HUES64 (cell line): Measurements from ENCODE around the gene OR51T1.

Experiments
- H3K27ac ChIP-seq: 2 replicates; pipeline ENCODE4 v1.7.0; 2013; ENCODE audit warnings: low read depth, low read length, inconsistent platforms
- H3K27me3 ChIP-seq: 2 replicates; pipeline ENCODE4 v1.6.1; 2013; ENCODE audit warnings: mild to moderate bottlenecking, low read length; ENCODE audit not compliant: insufficient read depth
- H3K36me3 ChIP-seq: 2 replicates; pipeline ENCODE4 v1.6.1; 2013; ENCODE audit warnings: mild to moderate bottlenecking, low read length; ENCODE audit not compliant: insufficient read depth
- H3K4me1 ChIP-seq: 2 replicates; pipeline ENCODE4 v1.6.1; 2013; ENCODE audit warnings: mild to moderate bottlenecking, low read length, moderate library complexity; ENCODE audit not compliant: insufficient read depth
- H3K4me3 ChIP-seq: 2 replicates; pipeline ENCODE4 v1.5.1; 2013; ENCODE audit warnings: mild to moderate bottlenecking, low read length, moderate library complexity
- H3K9ac ChIP-seq: 2 replicates; pipeline ENCODE4 v1.6.1; 2013; ENCODE audit warnings: mild to moderate bottlenecking, low read depth, low read length
- H3K9me3 ChIP-seq: 2 replicates; pipeline ENCODE4 v1.6.1; 2013; ENCODE audit warnings: low read depth, low read length; ENCODE audit not compliant: insufficient read depth
- WGBS: fragments of 150-250, 120-280 bp; methylation state at CpG from one replicate; pipeline ENCODE4 v1.1.7; 2013; ENCODE audit warnings: missing lambda C conversion rate; 5-methylcytosine and 5-hydroxymethylcytosine counted together

Gene OR51T1

DNA sequence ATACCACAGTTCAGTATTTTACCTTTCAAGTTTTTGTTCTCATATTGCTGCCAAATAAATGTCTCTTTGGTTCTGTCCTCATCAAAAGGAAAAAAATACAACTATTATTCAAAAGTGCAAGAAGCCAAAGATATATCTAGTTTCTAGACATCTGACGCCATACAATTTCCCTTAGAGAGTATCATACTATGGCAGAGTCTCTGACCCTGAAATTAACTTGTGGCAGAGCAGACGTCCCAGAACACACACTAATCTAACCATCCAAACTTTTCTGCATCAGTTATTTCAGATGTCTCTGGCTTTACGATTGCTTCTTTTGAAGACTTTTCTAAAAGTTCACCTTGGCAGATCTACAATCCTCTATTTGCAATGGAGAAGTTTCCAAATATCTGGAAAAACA, 2.7 kb downstream of the OR51T1 start:
- Histone ChIP-seq H3K27me3 (no peaks in the 10 kb centered on the region), H3K9me3 (no peaks in the 10 kb centered on the region), H3K4me3 (no peak overlapping the region), H3K9ac (no peak overlapping the region), H3K27ac (no peak overlapping the region), H3K36me3 (no peaks in the 10 kb centered on the region), H3K4me1 (no peaks in the 10 kb centered on the region)
- 90% methylated on average over 3 of the region's 3 CpGs for WGBS

DNA sequence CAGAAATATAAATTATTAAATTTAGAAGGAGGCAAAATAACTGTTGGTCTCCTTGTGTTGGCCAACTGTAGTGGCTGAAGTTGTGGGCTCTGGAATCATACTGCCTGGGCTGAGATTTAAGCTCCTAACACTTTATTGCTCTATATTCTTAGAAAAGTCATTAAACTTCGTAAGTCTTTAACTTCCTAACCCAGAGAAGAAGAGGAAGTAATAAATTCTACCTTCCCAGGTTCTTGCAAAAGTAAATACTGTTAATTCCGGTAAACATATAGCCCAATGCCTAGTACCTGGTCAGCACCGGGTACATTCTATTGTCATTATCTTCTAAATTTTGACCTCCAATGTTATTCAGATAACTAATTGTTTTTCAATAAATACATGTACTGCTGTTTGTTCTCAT, 4.5 kb downstream of the OR51T1 start:
- WGBS = 92% methylated on average over 3 of the region's 3 CpGs
- H3K4me3 ChIP-seq = no peak overlapping the region
- no peaks in the 10 kb centered on the region for H3K4me1 ChIP-seq
- H3K36me3 ChIP-seq = no peaks in the 10 kb centered on the region
- H3K27me3 ChIP-seq = no peaks in the 10 kb centered on the region
- H3K9me3 ChIP-seq = no peaks in the 10 kb centered on the region
- H3K27ac ChIP-seq = no peak overlapping the region
- no peak overlapping the region for H3K9ac ChIP-seq

- Histone ChIP-seq H3K4me1 (no peaks in the 10 kb centered on the region), H3K9me3 (no peaks in the 10 kb centered on the region), H3K27me3 (no peaks in the 10 kb centered on the region), H3K4me3 (no peak overlapping the region), H3K9ac (no peak overlapping the region), H3K27ac (no peak overlapping the region), H3K36me3 (no peaks in the 10 kb centered on the region)
- WGBS = 0% methylated on average over 1 of the region's 1 CpG
Measured at GRCh38 chr11:4887591-4887990, 5.9 kb downstream of the OR51T1 start.

DNA sequence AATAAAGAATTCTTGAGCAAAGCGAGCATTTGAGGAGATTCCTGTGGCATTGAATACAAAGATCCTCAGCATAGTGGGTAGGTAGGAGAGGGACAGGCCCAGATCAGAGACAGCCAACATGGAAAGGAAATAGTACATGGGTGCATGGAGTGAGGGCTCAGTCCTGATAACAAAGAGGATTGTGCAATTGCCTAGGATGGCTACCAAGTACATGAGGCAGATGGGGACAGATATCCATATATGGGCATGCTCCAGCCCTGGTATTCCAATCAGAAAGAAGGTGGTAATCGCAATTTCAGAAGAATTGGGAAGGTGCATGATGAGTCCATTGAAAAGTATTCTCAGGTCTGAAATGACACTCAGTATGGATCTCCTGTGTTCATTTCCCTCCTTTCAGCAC, 8.6 kb downstream of the OR51T1 start:
- Histone ChIP-seq H3K36me3 (no peaks in the 10 kb centered on the region), H3K9me3 (no peaks in the 10 kb centered on the region), H3K27me3 (no peaks in the 10 kb centered on the region), H3K4me1 (no peaks in the 10 kb centered on the region), H3K4me3 (no peak overlapping the region), H3K27ac (no peak overlapping the region), H3K9ac (no peak overlapping the region)
- 94% methylated on average over 2 of the region's 2 CpGs for WGBS

DNA sequence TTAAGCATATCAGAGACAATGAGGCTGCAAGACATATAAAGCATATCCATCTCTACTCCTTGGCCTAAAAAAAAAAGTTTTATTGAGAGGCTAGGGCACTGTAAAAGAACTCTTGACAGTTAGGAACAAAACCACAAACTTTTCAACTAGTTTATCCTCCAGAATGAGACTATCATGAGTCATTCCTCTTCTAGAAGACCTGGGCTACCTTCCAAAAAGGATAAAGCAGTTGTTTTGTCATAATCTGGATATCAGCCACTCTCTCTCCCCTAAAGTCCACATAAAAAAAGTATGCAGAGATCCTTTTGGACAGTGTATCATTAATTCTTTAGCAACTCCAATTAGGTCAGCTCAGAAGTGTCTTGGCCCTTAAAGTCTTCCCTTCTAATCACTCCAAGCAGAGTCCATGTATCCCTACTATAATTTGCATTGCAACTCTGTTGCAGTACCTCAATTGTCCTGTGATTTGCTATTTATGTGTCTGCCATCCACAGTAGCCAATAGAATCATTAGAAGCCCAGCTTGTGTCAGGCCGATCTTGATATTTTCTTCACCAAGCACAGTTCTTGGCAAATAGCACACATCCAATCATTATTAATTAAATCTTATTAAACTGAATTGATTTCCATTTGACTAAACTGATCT, 10.4 kb downstream of the OR51T1 start:
- Histone ChIP-seq H3K27ac (no peak overlapping the region), H3K36me3 (no peaks in the 10 kb centered on the region), H3K9me3 (no peaks in the 10 kb centered on the region), H3K4me1 (no peaks in the 10 kb centered on the region), H3K4me3 (no peak overlapping the region), H3K9ac (no peak overlapping the region), H3K27me3 (no peaks in the 10 kb centered on the region)
- 100% methylated on average over 1 of the region's 1 CpG for WGBS

GRCh38 chr11:4903484-4903883, 21.8 kb downstream of the OR51T1 start, which contains the start of gene OR51A7:
Gene OR51A7 (plus strand): TSS chr11:4903783. CDS start chr11:4907370, 3,587 bp downstream.
- H3K9ac ChIP-seq = no peak within 1 kb of the TSS
- no peak within 1 kb of the TSS for H3K4me3 ChIP-seq
- H3K27me3 ChIP-seq = no peaks in the 10 kb centered on the region
- H3K9me3 ChIP-seq = no peaks in the 10 kb centered on the region
- no peaks in the 10 kb centered on the region for H3K36me3 ChIP-seq
- H3K27ac ChIP-seq = no peak within 1 kb of the TSS
- peaks cover under 1% of the 10 kb centered on the region for H3K4me1 ChIP-seq

GRCh38 chr11:4916581-4916980, 34.9 kb downstream of the OR51T1 start:
- no peak overlapping the region for H3K27ac ChIP-seq
- no peak overlapping the region for H3K4me3 ChIP-seq
- H3K9ac ChIP-seq = no peak overlapping the region
- H3K36me3 ChIP-seq = no peaks in the 10 kb centered on the region
- no peaks in the 10 kb centered on the region for H3K4me1 ChIP-seq
- no peaks in the 10 kb centered on the region for H3K27me3 ChIP-seq
- H3K9me3 ChIP-seq = no peaks in the 10 kb centered on the region

GRCh38 chr11:4919250-4919649, 37.5 kb downstream of the OR51T1 start, which contains the start of gene OR51G2:
Gene OR51G2 (minus strand): TSS chr11:4919350. CDS start chr11:4915663, 3,687 bp downstream.
- Histone ChIP-seq H3K27ac (no peak within 1 kb of the TSS), H3K9ac (no peak within 1 kb of the TSS), H3K9me3 (no peaks in the 10 kb centered on the region), H3K4me3 (no peak within 1 kb of the TSS), H3K4me1 (no peaks in the 10 kb centered on the region), H3K36me3 (no peaks in the 10 kb centered on the region), H3K27me3 (no peaks in the 10 kb centered on the region)
- 97% methylated on average over 4 of the region's 4 CpGs for WGBS

DNA sequence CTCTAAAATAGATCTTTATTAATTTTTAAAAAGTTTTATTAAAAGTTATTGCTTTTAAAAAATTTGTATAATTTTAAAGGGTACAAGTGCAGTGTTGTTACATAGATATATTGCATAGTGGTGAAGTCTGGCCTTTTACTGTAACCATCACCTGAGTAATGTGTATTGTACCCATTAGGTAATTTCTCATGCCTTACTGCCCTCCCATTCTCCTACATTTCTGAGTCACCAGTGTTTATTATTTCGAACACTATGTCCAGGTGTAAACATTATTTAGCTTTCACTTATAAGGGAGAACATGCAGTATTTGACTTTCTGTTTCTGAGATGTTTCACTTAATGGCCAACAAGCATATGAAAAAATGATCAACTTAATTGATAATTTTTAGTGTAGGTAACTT, 40.1 kb downstream of the OR51T1 start:
- Histone ChIP-seq H3K4me1 (no peaks in the 10 kb centered on the region), H3K9me3 (no peaks in the 10 kb centered on the region), H3K9ac (no peak overlapping the region), H3K27ac (no peak overlapping the region), H3K4me3 (no peak overlapping the region), H3K27me3 (no peaks in the 10 kb centered on the region), H3K36me3 (no peaks in the 10 kb centered on the region)
- 80% methylated on average over 1 of the region's 1 CpG for WGBS

- WGBS = 92% methylated on average over 1 of the region's 1 CpG
- Histone ChIP-seq H3K36me3 (no peaks in the 10 kb centered on the region), H3K4me3 (no peak overlapping the region), H3K4me1 (no peaks in the 10 kb centered on the region), H3K9ac (no peak overlapping the region), H3K9me3 (no peaks in the 10 kb centered on the region), H3K27me3 (no peaks in the 10 kb centered on the region), H3K27ac (no peak overlapping the region)
Measured at GRCh38 chr11:4922304-4922703, 40.6 kb downstream of the OR51T1 start.

DNA sequence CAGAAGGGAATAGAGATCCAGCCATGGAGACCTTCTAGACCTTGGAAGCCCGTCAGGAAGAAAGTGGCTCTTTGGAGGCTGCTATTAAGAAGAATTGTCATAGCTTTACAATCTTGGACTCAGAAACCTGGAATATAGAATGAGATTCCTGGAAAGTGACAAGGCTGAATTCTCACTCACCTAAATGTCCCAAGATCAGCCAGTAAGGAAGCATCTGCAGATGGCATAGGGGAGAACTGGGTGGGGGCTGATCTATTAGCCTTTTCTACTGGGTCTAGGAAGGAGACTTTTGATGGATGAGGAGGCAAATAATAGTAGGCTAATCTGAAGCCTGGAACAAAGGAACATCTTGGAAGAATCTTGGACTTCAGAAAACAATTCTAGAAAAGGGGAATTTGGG, 42.5 kb downstream of the OR51T1 start, which contains the start of gene OR51G1:
Gene OR51G1, minus strand, starts transcription at position 101 of the 400 bp plus-strand sequence. Its CDS starts 0 bp downstream, at position 101.
- no peak within 1 kb of the TSS for H3K9ac ChIP-seq
- H3K4me3 ChIP-seq = no peak within 1 kb of the TSS
- H3K27ac ChIP-seq = no peak within 1 kb of the TSS
- no peaks in the 10 kb centered on the region for H3K27me3 ChIP-seq
- no peaks in the 10 kb centered on the region for H3K36me3 ChIP-seq
- H3K4me1 ChIP-seq = no peaks in the 10 kb centered on the region
- H3K9me3 ChIP-seq = no peaks in the 10 kb centered on the region
- 84% methylated on average over 1 of the region's 1 CpG for WGBS

- Histone ChIP-seq H3K9me3 (no peaks in the 10 kb centered on the region), H3K4me3 (no peak overlapping the region), H3K4me1 (no peaks in the 10 kb centered on the region), H3K9ac (no peak overlapping the region), H3K27ac (no peak overlapping the region), H3K36me3 (no peaks in the 10 kb centered on the region), H3K27me3 (no peaks in the 10 kb centered on the region)
Measured at GRCh38 chr11:4926608-4927007, 44.9 kb downstream of the OR51T1 start.
